NCI-H2081 (cell line): ENCODE data around the gene TTC12.

Experiments
- DNase-seq, 2 experiments: peaks; one replicate each; lab custom pipeline; 2025; lab: John Stamatoyannopoulos, UW

Gene TTC12

DNA sequence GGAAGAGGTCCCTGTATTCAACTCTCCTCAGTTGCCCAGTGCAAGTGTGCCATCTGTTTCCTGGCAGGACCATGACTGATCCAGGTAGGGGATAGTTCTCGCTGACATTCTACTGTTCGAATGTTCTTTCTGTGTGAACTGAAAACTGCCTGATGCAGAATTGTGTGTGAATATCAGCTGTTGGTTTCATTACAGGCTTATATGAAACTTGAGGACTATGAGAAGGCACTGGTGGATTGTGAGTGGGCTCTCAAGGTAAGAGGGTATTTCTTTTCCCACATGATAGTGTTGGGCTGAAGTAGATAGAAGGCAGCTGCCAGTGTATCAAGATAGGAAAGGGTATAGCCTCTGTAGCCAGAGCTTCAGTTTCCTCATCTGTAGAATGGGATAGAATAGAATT, 15.3 kb downstream of the TTC12 start:
- no peak for DNase-seq

GRCh38 chr11:113331441-113331840, 17.1 kb downstream of the TTC12 start:
- DNase-seq = no peak

- DNase-seq = no peak
Observed at GRCh38 chr11:113332023-113332422, 17.6 kb downstream of the TTC12 start.

DNA sequence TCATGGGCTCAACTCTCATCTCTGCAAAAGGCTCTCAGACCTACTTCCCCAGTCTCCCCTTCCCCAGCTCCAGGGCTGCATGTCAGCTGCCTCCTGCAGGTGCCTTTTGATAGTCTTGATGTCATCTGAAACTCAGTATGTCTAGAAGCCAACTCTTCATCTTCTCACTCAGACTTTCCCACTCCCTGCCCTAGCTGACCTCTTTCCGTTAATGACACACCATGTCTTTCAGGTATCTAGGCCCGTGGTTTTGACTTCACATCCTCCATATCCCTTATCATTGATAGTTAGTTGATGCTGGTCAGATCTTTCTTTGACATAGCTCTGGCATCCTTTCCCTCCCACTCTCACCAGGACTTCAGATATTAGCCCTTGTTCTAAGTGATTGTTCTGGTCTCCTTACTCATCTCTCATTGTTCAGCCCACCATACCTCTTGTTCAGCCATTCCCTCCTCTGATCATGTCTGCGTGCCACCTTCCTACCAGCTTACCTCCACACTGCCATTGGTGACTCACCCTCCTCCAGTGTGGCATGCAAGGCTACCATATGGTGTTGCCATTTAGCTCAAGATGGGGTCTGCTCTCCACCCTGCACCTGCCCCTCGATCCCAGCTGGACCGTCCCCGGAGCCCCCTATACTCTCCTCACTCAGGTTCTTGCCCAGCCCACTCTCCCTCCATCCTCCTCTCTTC, 18.4 kb downstream of the TTC12 start:
- DNase-seq = no peak

DNA sequence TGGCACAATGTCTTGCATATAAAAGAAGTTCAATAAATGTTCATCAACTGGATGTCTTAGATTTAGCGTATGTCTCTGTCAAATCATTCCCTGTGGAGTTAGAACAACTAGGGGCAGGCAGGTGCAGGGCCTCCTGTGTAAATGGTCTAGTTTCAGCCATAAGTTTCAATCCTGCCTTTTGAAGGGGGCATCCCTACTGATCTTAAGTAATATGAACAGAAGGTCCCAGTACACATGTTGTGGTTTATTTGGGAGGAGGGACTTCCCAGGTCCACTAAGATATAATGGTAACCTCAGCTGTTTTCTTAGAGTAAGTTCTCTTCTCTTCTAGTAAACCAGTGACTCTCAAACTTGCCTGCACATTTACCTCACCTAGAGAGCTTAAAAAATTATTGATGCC, 19.8 kb downstream of the TTC12 start:
- DNase-seq = no peak

GRCh38 chr11:113338730-113339129, 24.3 kb downstream of the TTC12 start:
- DNase-seq = no peak

DNA sequence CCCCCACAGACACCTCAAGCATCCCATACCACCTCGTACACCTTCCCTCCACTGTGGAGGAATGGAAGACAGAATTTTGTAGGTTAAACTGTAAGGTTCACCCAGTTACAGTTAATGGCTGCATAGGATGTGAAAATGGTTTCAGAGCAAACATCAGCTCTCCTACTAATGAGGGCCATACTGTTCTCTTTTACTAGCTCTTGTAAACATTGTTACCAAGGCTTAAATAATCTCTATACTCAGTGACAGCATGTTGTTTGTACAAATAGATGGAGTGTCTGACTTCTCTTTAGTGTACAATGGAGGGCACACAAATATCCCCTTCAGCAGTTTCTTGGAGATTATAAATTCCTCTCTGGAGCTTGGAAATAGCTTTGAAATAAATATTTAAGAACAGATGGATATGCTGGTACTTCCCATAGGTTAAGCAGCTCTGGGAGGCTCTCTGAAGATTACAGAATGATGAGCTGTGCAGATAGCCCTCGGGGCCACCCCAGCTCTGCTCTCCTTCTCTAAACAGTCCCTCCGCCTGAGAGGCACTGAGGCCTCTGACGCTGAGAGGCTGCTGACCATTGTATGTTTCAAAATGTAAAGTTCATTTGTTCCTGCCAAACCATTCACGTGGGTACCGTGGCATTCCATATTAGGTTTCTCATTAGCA, 25.7 kb downstream of the TTC12 start:
- DNase-seq = peak in 1 of 2 experiments; percentile 34

DNA sequence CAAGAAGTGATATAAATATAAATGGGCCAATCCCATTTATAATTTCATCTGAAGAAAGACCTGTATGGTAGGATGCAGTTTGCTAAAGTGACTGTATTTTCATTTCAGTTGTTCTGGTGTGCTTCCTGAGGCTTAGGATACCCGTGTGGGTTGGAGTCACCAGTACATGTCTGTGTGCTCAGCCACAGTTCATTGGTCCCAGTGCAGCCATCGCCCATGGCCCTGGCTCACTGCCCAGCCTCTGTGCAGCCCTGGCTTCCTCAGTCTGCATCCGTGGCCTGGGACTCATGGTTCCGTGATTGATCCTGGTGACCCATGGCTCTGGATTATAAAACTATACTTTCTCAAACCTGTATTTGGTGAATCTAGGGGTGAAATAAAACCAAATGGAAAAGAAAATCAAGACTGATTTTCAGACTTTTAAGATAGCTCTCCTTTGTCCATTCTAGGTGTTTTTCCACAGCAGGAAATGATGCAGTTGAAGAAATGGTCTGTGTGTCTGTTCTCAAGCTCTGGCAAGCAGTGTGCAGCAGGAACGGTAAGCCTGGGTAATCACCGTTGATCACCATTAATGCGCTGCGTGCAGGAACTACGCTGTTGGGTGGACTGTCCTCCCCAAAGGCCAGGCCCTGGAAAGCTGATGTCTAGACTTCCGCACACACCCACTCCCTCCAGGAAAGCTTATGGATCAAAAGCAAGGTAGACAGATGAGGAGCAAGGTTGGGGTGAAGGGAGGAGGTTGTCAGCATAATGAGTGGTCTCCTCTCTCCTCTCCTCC, 27.2 kb downstream of the TTC12 start:
- DNase-seq = peak in 1 of 2 experiments; percentile 40

GRCh38 chr11:113345978-113346377, 31.6 kb downstream of the TTC12 start:
- no peak for DNase-seq

GRCh38 chr11:113349528-113349927, 35.1 kb downstream of the TTC12 start:
- no peak for DNase-seq

DNA sequence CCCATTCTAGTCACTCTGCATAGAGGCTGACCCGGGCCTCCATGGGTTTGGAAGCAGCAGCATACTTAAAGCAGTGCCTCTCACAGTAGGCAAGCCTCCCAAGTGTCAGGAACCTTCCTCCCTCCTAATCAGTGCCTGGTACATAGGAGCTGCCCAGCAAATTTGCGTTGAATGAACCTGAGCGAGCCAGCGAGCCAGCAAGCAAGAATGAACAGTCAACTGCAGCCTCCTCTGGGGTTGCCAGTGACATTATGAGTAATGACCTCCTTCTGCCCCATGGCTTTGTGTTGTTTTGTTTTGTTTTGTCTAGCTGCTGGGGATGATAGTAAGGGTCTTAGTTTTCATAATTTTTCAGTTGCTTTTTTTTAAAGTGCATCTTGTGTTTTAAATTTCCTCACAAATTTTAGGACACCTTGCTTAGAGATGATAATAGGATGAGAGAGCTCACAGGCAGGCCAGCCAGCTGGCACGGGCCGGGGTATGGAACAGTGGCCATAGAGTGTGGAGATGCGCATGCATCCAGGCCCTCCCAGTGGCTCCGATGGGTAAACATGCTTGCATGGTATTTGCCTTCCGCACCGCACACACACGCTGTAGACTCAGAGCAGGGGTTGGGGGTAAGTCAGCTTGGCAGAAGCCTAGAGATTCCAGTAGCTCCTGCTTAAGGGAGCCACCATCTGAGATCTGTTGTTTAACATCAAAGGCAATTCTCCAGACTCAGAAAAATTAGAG, 36.1 kb downstream of the TTC12 start:
- DNase-seq = peak; percentile 50 to 81

DNA sequence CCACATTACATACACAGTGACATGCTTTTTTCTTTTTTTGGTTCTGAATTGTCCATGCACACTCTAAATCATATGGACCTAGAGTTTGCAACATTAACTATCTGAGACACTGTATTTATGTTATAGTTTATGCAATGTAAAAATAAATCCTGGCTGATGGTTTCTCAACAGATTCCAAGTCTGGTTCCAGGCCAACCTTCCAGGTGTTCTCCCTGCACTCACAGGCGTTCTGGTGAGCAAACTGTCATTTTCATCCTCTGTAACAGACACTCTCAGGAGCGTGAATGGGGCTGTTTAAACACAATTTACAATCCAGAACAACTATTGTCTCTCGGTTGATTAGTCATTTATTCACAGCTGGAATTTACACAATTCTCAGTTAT, 36.7 kb downstream of the TTC12 start:
- DNase-seq = peak; percentile 74 to 94

- DNase-seq = no peak
Observed at GRCh38 chr11:113351480-113351879, 37.1 kb downstream of the TTC12 start.

DNA sequence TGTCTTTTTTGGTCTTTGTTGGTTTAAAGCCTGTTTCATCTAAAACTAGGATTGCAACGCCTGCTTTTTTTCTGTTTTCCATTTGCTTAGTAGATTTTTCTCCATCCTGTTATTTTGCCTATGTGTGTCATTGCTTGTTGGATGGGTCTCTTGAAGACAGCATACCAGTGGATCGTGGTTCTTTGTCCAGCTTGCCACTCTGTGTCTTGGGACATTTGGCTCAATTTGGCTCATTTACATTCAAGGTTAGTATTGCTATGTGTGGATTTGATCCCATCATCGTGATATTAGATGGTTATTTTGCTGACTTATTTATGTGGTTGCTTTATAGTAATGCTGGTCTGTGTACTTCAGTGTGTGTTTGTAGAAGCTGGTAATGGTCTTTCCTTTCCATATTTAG, 41.8 kb downstream of the TTC12 start:
- no peak for DNase-seq

DNA sequence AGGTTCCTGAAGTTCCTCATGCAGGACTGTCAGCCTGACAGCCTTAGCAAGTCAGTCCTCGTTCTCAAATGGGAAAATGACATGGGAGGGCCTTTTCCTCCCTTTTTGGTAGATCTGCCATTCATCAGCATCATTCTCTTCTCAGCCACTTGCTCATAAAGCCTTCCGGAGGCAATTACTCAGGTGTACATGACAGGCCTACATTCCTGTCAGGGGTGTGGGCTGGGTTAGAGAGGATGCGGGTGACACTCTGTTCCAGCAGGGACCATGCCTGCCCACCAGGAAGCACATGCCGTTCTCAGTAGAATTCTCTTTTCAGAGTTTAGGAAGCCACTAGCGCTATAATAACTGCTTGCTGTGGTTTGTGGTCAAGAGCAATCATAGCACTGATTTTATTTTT, 49.0 kb downstream of the TTC12 start:
- no peak for DNase-seq

DNA sequence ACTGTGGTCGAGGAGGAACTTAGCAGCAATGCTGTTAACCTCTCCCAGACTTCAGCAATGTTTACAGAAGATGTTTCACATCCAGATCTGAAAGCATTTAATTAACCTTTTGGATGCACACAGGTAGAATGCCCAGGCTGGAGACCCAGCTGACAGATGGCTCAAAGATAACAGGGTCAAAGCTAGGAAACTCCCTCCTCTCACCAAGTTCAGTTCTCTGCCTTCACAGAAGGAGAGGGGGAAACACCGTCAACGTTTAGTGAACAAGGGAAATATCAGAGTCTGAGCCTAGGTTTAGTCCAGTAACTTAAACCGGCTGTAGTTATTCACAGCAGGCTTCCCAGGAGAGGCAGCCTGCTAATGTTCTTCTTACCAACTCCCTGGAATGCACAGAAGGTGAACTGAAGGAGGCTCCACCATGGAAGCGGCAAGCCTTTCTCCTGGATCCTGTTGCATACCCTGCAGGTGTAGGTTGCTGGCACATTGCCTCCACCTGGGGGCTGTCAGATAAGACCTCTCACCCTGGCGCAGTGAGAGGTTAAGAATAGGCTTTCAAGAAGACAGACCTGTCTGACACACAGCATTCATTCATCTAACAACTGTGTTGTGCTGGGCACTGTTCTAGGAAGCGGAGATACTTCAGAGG, 49.7 kb downstream of the TTC12 start:
- no peak for DNase-seq

- no peak for DNase-seq
Observed at GRCh38 chr11:113365895-113366294, 51.5 kb downstream of the TTC12 start.

GRCh38 chr11:113369411-113369810, 55.0 kb downstream of the TTC12 start:
- DNase-seq = no peak

DNA sequence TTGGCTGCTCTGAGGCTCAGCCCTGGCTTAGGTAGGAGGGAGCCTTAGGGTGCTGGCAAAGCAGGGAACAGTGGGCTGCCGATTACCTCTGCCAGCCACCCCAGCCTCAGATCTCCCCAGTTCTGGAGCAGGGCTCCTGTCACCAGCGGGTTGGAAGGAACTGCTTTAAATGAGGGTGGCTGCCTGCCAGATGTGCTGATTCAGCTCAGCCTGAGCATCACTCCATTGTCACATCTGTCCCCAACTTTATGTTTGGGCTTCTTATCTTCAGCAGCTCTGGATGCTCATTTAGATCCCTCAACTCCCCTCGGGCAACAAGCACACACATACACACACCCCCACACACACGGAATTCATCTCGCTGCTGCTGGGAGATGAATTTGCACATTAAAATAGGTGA, 56.3 kb downstream of the TTC12 start:
- DNase-seq = no peak

DNA sequence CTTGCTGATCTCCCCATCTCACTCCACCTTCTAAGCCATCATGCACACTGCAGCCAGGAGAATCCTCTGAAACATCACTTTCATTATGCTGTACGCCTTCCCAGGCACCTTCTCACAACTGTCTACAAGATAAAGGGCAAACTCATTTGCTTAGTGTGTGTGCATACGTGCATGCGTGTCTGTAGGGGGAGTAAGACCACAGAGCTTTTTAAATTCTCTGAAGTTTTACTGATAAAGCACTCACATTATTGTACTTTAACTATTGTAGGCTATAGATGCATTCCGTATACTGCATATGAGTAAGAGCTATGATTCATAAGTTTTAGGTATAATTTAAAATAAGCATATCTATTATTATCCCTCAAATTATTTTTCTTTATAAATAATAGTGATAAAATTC, 57.9 kb downstream of the TTC12 start:
- no peak for DNase-seq

DNA sequence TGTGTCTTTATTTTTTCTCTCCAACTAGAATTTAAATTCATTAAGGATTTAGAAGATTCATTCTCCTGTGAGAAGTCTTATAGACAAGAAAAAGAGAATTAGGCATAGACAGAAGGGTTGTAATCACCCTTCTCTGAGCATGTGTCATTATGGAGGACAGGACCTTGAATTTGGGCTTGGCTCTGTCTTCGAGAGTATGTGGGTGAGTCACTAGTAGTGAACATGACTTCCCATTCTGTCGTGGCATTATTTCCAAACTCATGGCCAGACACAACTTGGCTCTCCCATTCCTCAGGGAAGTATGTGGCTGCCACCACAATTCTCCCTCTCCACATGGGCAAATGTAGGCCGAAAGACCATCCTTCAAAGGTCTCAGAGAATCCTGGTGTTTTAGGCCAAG, 58.9 kb downstream of the TTC12 start:
- DNase-seq = no peak

GRCh38 chr11:113373981-113374560, 59.7 kb downstream of the TTC12 start:
- DNase-seq = no peak
